SU-DHL-6 (cell line): ENCODE data around the gene SERPINA5.

Experiments used
- H2AFZ ChIP-seq: fragments of 200-600 bp; sonication (generic); 2 replicates; pipeline ENCODE4 v1.6.1; 2014; ENCODE audit warnings: low read depth, mild to moderate bottlenecking, moderate library complexity, mixed read lengths, antibody characterized with exemption, low read length; ENCODE audit not compliant: severe bottlenecking
- H3F3A ChIP-seq: fragments of 200-600 bp; shearing (Covaris generic); 2 replicates; pipeline ENCODE4 v1.6.0; 2016; ENCODE audit warnings: antibody characterized with exemption, mild to moderate bottlenecking; ENCODE audit not compliant: insufficient read depth
- H3K27ac ChIP-seq: fragments of 200-600 bp; sonication (generic); 2 replicates; pipeline ENCODE4 v1.5.1; 2016; ENCODE audit warnings: low read depth, mild to moderate bottlenecking, low read length, moderate library complexity, mixed read lengths
- H3K27me3 ChIP-seq: fragments of 200-600 bp; sonication (generic), shearing (Covaris generic); 2 replicates; pipeline ENCODE4 v1.6.0; 2014; ENCODE audit warnings: mild to moderate bottlenecking, low read length
- H3K36me3 ChIP-seq: fragments of 200-600 bp; sonication (generic); 2 replicates; pipeline ENCODE4 v1.6.1; 2014; ENCODE audit warnings: mild to moderate bottlenecking, low read length, mixed read lengths
- H3K4me2 ChIP-seq: fragments of 300-600, 200-600 bp; shearing (Covaris generic), sonication (generic); 2 replicates; pipeline ENCODE4 v1.6.0; 2014; ENCODE audit warnings: low read length, low read depth, mild to moderate bottlenecking; ENCODE audit not compliant: poor library complexity, severe bottlenecking
- H3K4me3 ChIP-seq: fragments of 200-600 bp; sonication (generic); 2 replicates; pipeline ENCODE4 v1.5.1; 2014; ENCODE audit warnings: antibody characterized with exemption, low read length, mild to moderate bottlenecking, mixed read lengths; ENCODE audit not compliant: insufficient read depth, poor library complexity, severe bottlenecking
- H3K79me2 ChIP-seq: fragments of 200-600 bp; sonication (generic); 2 replicates; pipeline ENCODE4 v1.6.1; 2014; ENCODE audit warnings: mild to moderate bottlenecking, low read length, moderate library complexity; ENCODE audit not compliant: insufficient read depth
- H3K9ac ChIP-seq: fragments of 200-600 bp; sonication (generic); 2 replicates; pipeline ENCODE4 v1.7.0; 2014; ENCODE audit warnings: mild to moderate bottlenecking, low read length
- H3K9me2 ChIP-seq: fragments of 200-600 bp; sonication (generic); replicated peaks from 2 replicates; pipeline ENCODE4 v1.6.1; 2014; ENCODE audit warnings: low read length; ENCODE audit not compliant: insufficient read depth
- H3K9me3 ChIP-seq: fragments of 200-600 bp; sonication (generic); 2 replicates; pipeline ENCODE4 v1.6.1; 2014; ENCODE audit warnings: low read length, mixed read lengths; ENCODE audit not compliant: insufficient read depth
- H4K20me1 ChIP-seq: fragments of 200-600 bp; sonication (generic); 2 replicates; pipeline ENCODE4 v1.6.1; 2014; ENCODE audit warnings: low read depth, mild to moderate bottlenecking, antibody characterized with exemption, low read length, moderate library complexity, mixed read lengths
- CTCF ChIP-seq: fragments of 200-600 bp; sonication (generic); IDR thresholded peaks from one replicate; pipeline ENCODE4 v1.5.1; 2017; ENCODE audit warnings: antibody characterized with exemption, mild to moderate bottlenecking, low read length, moderate library complexity; ENCODE audit not compliant: insufficient read depth, poor library complexity, severe bottlenecking
- EZH2phosphoT487 ChIP-seq: fragments of 200-600 bp; sonication (generic), shearing (Covaris generic); conservative IDR thresholded peaks from 2 replicates; pipeline ENCODE4 v1.6.1; 2018; ENCODE audit warnings: mild to moderate bottlenecking, antibody characterized with exemption, low read length, moderate library complexity, mixed read lengths

SERPINA5 gene

DNA sequence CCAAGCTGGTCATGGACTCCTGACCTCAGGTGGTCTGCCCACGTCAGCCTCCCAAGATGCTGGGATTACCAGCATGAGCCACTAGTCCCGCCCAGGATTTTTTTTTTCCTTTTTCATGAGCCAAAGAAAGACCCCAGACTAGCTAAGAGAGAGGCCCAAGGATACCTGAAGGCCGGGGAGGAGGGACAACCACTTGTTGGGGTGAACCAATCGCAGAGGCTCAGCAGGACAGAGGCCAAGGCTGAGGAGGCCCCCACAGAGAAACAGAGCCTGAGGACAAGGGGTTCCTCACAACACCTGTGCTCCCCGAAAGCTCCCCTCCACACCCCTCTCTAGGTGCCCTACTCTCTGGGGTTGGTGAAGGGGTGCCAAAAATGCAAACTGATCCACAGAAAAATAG is 30.0 kb downstream of the SERPINA5 start:
- no peak overlapping the region for H2AFZ ChIP-seq
- no peak overlapping the region for H3K27ac ChIP-seq
- H3F3A ChIP-seq: no peaks in the 10 kb centered on the region
- no peaks in the 10 kb centered on the region for H3K9me2 ChIP-seq
- H3K9ac ChIP-seq: no peak overlapping the region
- H3K4me2 ChIP-seq: no peak overlapping the region
- TF ChIP-seq CTCF (no peak), EZH2phosphoT487 (no peak)
- H3K79me2 ChIP-seq: no peaks in the 10 kb centered on the region
- no peaks in the 10 kb centered on the region for H4K20me1 ChIP-seq
- 0 out of 2 replicates have a peak, but pooled peaks cover 4% of the 10 kb centered on the region for H3K27me3 ChIP-seq
- H3K4me3 ChIP-seq: no peak overlapping the region
- H3K9me3 ChIP-seq: no peaks in the 10 kb centered on the region
- no peaks in the 10 kb centered on the region for H3K36me3 ChIP-seq

DNA sequence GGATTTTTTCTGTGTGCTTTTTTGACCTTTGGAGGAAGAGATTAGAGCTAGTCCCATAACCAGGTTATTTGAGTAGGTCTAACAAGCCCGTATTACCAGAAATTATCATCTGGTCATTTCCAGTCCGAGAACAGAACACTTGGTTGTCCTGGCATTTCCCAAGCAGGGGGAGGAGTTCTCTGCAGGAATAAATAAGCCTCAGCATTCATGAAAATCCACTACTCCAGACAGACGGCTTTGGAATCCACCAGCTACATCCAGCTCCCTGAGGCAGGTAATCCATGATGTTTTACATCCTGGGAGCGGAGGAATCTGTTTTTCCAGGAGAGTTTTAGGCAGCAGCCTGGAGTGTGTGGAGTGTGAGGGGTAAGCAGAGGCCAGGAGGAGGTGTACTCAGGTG is 30.9 kb downstream of the SERPINA5 start, which contains the start of gene SERPINA3:
TSS of gene SERPINA3 (plus strand) at position 218 of the 400 bp plus-strand sequence. CDS start 2,051 bp downstream, outside the sequence.
- H3K27me3 ChIP-seq: no peaks in the 10 kb centered on the region
- no peak within 1 kb of the TSS for H3K4me3 ChIP-seq
- H3K36me3 ChIP-seq: no peaks in the 10 kb centered on the region
- H3F3A ChIP-seq: no peaks in the 10 kb centered on the region
- H3K9ac ChIP-seq: no peak within 1 kb of the TSS
- TF ChIP-seq EZH2phosphoT487 (no peak), CTCF (no peak)
- H3K9me2 ChIP-seq: no peaks in the 10 kb centered on the region
- H3K27ac ChIP-seq: no peak within 1 kb of the TSS
- no peaks in the 10 kb centered on the region for H3K79me2 ChIP-seq
- H2AFZ ChIP-seq: no peak within 1 kb of the TSS
- no peaks in the 10 kb centered on the region for H3K9me3 ChIP-seq
- H4K20me1 ChIP-seq: no peaks in the 10 kb centered on the region
- no peak within 1 kb of the TSS for H3K4me2 ChIP-seq

DNA sequence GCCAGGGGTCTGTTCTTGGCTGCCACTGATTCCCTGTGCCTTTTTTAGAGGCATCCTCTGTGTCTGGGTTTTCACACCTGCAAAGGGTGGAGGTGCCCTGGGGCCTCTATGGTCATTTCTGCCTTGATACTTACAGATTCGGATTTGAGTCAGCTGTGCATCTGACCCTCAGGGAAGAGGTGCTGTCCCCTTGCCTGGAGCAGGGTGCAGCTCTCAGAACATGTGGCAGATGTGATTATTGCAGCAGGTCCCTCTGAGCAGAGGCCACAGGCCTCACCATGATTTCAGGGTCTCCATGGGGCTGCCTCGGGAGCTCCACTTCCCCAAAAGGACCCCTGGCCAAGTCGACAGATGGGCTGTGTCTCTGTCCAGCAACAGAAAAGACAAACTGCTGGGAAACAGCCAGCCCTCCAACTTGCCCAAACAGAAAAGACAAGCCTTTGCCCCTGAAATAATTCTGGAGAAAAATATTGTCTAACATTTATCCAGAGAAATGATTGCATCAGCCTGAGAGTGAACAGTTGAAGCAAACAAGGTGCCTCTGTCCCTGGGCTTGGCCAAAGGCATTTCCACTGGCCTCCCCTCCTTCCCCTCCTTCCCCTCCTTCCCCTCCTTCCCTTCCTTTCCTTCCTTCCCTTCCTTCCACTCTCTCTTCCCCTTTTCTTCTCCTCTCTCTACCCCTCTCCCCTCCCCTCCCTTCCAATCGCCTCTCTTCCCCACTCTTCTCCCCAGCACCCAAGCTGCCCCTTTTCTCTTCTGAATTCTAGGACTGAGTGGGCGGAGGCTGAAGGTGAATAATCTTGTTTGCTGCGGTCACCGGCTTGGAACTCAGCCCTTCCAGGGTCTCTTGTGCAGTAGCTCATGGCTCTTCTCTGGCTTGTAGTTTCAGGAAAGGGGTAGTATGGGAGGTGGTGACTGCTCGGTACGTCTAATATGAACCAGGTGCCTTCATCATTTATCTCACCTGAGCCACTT is 31.6 kb downstream of the SERPINA5 start:
- Histone ChIP-seq H3K9ac (no peak overlapping the region), H3K79me2 (no peaks in the 10 kb centered on the region), H2AFZ (no peak overlapping the region), H3K4me3 (no peak overlapping the region), H3F3A (no peaks in the 10 kb centered on the region), H4K20me1 (no peaks in the 10 kb centered on the region), H3K9me2 (no peaks in the 10 kb centered on the region), H3K27me3 (no peaks in the 10 kb centered on the region), H3K27ac (no peak overlapping the region), H3K9me3 (peaks cover 6% of the 10 kb centered on the region; the same call in 1 of the 2 replicates), H3K36me3 (no peaks in the 10 kb centered on the region), H3K4me2 (no peak overlapping the region)
- TF ChIP-seq EZH2phosphoT487 (no peak), CTCF (no peak)
